Gastrocnemius medialis (tissue), 4 donors: ENCODE data around the gene SLC2A14.
"Not testable (repeated sequence)": the region's sequence is repeated elsewhere in the genome, so short reads cannot be mapped to it uniquely, and the experiment has no call there.

Source experiments
- CTCF ChIP-seq, 5 experiments: fragments of 450-650 bp in 3 of 5; fragments of 200-600 bp in 2 of 5; sonication (generic) in 2 of 5; IDR thresholded peaks in 4 of 5; conservative IDR thresholded peaks in 1 of 5; 1 replicate in 4 of 5; 2 replicates in 1 of 5; pipeline ENCODE4 v1.5.1; 2016 to 2019; ENCODE audit warnings: antibody characterized with exemption in 5 of 5, mild to moderate bottlenecking in 3 of 5, moderate library complexity in 3 of 5
- POLR2A ChIP-seq, 2 donors: fragments of 450-650 bp; IDR thresholded peaks; one replicate each; pipeline ENCODE4 v1.6.1; 2017; ENCODE audit warnings: antibody characterized with exemption in 2 of 2, mild to moderate bottlenecking in 2 of 2, moderate library complexity in 2 of 2

GRCh38 chr12:7848098-7848422 is 24.7 kb downstream of the SLC2A14 start:
- TF ChIP-seq CTCF (IDR thresholded peaks at IDR 0.05 in 4 of 5, conservative IDR thresholded peaks at IDR 0.05 in 1 of 5); POLR2A (IDR thresholded peaks at IDR 0.05): not testable (repeated sequence)
